Fibroblast of peridontal ligament (primary cell): ENCODE measurements around the gene A2ML1.
"Not testable (repeated sequence)": the region's sequence is repeated elsewhere in the genome, so short reads cannot be mapped to it uniquely, and the experiment has no call there.

Experiments
- DNase-seq: peaks from one replicate; pipeline ENCODE4 v3.0.0-alpha.2; 2010; ENCODE audit errors: extremely low read depth

The A2ML1 gene

DNA sequence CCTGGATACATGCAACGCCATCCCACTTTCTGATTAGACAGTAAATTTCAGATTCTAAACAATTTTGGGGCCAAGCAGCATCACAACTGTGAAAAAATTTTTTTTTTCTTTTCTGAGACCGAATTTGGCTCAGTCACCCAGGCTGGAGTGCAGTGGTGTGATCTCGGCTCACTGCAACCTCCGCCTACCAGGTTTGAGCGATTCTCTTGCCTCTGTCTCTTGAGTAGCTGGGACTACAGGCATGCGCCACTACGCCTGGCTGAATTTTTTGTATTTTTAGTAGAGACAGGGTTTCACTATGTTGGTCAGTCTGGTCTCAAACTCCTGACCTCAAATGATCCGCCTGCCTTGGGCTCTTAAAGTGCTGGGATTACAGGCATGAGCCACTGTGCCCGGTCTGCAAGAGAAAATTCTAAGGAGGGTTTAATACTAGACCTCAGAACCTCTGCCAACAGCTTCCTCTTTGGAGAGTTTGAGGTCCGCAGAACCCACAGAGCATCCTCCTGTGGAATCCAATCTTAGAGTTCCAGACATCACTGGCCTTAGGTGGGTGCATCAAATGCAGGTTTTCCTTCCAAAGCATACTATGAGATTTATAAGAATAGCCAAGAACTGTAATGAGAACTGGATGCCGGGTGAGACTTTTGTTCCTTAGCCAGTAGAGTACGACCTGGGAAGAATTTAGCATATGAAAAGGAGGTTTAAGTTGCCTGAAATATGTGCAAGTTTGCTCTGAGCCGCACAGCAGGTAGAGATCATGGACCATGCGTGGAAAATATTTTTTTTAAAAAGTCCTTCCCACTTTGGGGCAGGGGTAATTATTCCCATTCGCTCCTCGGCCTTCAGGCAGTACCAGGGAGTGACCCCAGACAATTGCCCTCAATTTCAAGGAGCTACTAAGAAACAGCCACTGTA lies 84.1 kb downstream of the A2ML1 start:
- DNase-seq, result no peak

DNA sequence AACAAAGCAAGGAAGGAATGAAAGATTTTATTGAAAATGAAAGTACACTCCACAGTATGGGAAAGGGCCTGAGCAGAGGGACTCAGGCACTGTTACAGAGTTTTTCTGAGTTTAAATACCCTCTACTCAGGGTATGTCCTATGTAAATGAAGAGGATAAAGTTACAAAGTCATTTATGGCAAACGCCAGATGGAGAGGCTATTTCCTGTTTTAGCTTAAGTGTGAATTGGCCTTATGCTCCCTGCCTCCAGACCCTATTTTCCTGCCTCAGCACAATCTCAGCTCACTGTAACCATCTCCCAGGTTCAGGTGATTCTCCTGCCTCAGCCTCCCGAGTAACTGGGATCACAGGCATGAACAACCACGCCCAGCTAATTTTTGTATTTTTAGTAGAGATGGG lies 85.1 kb downstream of the A2ML1 start:
- DNase-seq, result no peak

DNA sequence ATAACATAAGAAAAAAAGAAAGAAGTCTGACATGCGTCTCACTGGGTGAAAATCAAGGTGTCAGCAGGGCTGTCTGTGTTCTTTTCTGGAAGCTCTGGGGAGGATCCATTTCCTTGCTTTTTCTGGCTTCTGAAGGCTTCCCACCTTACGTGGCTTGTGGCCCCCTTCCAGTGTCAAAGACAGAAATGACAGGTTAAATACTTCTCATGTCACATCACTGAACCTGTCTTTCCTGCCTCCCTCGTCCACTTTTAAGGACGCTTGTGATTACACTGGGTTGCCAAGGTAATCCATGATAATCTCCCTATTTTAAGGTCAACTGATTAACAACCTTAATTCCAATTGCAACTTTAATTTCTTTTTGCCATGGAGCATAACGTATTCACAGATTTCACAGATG lies 87.3 kb downstream of the A2ML1 start:
- no peak for DNase-seq

DNA sequence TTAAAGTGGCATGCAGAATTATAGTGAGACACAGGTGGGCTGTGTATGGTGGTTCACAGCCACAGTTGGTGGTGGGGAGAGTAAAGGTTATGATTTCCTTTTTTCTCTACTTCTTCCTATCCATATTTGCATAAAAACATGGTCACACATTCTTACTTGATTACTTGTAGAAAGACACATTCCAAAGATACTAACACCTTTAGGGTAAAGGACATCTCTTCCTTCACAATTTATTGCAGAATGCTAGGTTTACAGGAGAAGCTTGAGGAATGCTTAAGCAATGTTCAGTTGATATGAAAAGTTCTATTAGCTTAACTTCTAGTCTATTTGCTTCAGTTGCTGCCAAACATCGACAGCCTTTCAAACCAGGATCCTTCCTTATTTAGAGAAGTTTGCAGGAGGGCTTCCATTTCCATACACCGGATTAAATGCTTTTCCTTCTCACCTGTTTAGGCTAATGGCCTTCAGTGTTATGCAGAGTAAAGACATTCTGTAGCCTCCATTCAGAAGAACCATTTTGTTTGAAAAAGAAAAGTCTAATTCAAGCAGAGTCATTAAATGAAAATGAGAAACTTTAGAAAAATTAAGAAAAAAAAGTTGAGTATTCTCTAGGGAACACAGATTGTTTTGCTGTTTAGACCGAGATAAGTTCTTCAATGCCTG lies 89.3 kb downstream of the A2ML1 start:
- DNase-seq, result no peak

DNA sequence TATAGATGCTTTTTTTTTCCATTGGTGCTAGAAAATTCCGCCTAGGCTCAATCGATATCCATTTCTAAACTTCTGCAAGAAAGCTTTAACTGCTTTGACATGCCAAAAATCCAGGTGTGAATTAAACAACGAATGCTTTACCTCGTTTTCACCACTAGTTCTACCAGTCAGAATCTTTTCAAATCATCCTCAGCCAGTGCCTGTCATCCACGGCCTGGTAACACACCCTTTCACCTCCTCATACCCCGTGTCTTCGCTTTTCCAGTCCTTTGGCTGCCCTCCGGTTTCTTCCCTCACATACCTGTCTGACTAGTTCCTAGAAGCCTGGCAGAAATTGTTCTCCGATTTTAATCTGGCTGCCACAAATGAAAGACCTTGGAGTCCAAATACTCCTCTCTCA lies 90.5 kb downstream of the A2ML1 start:
- DNase-seq, result no peak

DNA sequence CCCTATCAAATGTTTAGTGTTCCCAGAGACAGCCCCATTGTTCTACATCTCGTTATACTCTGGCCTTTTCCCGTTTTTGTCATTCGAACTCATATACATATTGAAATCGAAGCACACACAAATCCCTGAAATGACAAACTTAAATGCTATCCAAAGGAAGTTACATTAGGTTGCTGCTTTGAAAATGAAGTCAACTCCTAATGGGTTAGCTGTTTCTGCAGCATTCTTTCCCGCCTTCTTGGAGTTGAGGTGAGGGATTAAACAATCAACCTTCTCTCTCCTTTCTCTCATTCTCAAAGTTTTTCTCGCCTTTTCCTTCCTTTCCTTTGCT lies 91.2 kb downstream of the A2ML1 start:
- DNase-seq, result no peak

DNA sequence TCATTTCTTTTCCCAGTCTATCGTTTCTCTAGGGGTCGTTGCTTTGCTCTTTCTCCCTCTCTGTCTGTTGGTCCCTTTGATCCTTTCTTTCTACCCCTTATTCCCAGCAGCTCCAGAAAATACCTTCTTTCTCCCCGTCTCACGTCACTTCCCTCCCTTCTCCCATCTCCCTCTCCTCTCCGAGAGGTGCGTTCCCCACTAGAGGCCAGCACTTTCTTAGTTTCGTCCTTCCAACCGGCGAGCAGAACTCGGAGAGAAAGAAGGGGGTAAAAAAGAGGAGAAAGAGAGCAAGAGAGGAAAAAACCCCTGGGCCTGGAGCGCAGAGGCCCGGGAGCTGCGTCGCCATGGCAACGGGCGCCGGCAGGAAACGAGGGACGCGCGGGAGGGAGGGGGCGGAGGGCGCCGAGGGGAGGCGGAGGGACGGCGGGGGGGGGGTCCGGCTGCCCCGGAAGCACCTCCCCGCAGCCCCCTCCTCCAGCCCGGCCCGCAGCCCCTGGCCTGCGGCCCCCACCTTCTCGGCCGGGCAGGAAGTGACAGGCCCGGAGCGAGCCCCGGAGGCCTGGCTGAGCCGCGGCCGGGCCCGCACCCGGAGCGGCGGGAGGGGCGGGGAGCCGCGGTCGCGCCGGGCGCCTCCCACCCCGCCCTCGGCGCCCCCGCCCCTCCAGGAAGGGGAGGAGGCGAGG lies 91.8 kb downstream of the A2ML1 start, which contains the start of gene PHC1:
TSS of gene PHC1 (plus strand) at position 477 of the 683 bp plus-strand sequence. CDS start 3,169 bp downstream, outside the sequence.
- peak; percentile 70 for DNase-seq

DNA sequence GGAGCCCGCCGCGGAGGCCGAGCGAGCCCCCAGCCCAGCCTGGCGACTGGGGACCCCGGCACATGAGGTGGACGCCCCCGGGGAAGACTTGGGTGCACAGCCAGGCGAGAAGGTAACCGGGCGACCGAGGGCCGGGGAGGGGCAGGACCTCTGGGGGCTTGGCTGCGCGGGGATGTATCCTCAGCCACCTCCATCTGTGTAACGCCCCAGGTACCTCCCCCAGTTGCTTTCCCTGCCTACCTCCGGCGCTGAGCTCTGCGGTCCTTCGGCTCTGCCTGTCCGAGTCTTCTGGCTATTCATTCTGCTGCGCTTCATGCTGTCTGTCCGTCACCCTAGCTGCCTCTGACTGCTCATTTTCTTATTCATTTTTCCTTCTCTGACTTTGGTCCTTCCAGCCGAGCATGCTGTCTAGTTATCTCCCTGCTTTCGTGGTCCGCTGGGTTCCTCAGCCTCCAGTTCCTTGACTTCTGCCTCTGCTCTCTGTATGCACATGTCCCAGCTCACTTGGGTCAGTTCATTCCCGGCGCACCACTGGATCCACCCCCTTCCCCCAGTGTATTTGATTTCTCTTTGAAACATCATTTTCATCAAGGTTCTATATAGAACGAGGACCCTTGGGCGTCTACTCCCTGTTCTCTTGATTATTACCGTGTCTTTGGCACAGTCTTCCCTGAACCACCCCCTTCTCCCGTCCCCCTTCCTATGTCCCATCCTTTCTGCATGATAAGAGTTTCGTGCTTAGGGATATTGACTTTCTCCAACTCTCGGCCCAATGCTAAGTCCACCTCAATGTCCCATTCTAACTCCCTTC lies 92.5 kb downstream of the A2ML1 start:
- DNase-seq, result peak; percentile 28

DNA sequence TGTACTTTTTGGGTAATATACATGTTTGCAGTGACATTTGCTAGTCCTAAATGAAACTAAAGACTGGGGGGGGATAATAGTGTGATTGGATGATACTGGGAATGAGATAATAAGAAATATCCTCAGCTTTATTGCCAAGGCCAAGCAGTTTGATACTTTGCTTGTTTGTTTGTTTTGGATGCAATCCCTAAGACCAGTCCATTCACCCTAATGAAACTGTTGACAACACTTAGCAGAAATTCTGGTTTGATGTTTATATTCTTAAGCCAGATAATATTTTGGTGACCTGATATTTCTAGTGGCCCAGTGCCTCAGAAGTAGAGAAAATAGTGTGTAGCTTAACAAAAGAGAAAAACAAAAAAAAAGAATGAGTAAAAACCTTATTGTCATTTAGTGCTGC lies 93.7 kb downstream of the A2ML1 start:
- DNase-seq, result peak; percentile 3

DNA sequence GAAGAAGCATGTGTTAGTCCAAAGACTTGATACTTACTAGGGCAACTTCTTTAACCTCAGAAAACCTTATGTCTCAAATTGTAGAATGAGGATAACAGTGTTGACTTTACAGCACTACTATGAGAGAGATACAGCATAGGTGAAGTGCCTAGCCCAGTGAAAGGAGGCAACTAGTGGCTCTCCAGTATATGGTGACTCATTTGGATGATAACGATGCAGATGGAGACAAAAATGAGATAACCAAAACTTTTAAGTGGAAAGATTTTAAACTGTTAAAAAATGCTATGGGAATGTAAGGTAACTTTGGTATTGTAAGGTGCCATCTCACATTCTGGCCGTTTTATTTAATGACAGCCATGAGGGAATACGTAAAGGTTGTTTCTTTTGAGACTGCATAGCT lies 94.6 kb downstream of the A2ML1 start:
- no peak for DNase-seq

DNA sequence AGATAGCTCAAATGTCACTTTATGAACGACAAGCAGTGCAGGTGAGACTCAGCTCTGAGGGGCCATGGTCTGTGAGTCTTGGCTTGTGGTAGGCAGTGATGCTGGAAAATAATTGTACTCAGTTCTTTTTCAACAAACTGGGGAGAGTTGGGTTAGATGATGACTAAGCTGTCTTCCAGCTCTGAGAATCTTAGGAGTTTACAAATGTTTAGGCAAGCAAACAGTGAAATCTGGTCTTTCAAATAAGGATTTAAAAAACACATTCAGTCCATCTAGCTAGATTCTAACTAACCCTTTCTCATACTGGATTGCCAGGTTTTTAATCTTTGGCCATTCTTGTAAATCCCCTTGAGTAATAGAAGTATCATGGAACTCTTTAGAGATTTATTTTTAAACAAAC lies 95.3 kb downstream of the A2ML1 start:
- DNase-seq, result peak; percentile 50

DNA sequence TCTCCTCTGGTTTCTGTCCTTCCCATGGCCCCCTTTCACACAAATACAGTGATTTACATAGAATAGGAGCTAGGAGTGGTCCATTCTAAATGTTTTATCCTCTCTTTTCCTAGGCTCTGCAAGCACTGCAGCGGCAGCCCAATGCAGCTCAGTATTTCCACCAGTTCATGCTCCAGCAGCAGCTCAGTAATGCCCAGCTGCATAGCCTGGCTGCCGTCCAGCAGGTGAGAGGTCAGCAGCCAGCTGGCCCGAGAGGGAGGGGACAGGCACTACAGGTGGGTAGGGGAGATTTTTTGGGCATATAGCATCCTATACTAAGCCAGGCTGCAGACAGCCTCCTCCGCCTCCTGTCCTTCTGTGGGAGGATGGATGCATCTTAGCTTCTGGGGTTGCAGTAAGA lies 97.2 kb downstream of the A2ML1 start:
- DNase-seq, result not testable (repeated sequence)

DNA sequence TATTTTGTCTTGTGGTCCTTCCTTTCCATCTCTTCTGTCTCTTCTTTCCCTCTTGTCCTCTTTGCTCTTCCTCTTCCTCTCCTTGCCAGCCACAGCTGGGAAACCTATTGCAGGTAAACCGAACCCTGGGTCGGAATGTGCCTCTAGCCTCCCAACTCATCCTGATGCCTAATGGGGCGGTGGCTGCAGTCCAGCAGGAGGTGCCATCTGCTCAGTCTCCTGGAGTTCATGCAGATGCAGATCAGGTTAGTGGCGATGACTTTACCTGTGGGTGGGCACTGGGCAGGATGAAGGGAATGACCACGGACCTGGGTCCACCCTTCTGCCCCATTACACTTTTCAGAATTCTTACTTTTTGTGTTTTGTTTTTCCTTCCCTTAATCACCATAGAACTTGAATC lies 100.1 kb downstream of the A2ML1 start:
- no peak for DNase-seq
